ENCODE data around the gene FLRT1.

The FLRT1 gene

DNA sequence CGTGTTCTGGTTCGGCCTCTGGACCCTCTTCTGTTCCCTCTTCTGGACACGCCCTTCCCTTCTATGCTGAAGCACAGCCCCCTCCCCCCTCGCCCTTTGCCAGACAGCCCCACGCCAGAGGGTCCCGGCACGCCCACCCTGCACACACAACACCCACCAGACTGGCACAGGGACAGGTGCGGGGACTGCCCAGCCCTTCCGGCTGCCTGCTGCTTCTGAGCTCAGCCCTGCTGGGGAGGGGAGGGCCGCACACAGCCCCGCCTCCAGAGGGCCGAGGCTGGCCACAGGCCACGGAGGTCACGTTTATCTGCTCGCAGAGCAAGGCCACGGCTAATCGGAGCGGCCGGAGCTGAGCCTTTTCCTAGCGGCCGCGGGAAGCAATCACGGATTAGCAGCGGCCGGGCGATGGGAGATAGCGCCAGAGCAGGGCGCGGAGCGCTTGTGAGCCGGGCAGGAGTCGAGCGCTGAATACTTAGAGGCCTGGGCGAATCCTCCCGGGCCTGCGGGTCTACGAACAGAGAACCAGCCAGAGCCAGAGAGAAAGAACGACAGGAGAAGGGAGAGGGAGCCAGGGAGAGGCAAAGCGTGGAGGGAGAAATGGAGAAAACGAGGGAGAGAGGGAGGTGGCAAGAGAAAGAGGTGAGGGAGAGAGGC lies 28.0 kb upstream of the FLRT1 start:
- DNase-seq, result no peak

DNA sequence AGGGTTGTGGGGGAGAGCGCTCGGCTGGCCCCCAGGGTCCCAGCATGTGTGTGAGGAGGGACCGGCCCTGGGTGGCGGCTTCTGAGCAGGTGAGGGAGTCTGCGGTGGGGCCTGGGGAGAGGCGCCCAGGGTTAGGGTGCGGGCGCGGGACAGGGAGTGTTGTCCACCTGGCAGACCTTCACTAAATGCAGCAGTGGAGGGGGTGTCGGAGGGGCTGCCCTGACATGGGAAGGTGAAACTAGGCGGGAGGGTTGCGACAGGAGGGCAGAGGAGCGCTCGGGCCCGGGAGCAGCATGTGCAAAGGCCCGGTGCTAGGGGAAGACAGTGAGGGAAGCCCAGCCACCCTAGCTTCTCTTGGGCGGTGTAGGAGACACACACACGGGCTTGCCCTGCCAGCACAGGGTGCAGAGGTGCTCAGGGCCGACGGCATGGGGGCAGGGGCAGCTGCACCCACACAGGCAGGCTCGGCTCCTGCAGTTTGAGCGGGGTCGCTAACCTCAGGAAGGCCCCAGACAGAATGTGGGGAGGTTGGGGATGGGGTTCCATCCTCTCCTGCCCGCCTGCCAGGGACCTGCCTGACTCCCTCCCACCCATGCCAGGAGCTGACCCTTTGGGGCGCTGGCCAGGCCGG lies 27.3 kb upstream of the FLRT1 start:
- no peak for DNase-seq

DNA sequence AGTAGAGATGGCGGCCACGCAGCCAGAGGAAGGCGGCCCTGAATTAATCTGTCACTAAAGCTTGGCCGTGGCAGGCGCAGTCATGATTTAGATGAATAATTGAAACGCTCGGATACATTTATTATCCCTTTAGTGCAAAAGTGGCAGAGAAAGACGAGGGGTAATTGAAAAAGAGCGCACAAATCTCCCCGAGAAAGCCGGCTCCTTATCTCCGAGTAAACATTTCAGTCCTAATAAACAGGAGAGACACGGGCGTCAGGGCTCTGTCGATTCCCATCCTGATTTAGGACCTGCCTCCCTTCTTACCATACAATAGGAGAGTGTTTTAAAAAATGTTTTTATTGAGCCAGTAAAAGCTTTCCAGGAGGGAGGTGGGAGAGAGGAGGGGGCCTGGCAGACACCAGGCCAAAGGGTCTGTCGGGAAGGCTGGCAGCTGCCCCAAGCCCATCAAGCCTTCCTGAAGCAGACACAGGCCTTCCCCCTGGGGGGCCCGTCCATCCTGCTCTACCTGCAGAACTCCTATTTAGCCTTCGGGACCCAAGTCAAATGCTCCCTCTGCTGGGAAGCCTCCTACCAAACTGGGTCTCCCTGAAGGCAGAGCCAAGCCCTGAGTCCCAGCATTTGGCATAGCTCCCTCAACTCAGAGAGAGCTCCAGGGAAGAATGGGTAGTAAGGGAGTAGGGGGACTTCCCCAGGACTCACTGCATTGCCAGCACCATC lies 26.7 kb upstream of the FLRT1 start:
- no peak for DNase-seq

DNA sequence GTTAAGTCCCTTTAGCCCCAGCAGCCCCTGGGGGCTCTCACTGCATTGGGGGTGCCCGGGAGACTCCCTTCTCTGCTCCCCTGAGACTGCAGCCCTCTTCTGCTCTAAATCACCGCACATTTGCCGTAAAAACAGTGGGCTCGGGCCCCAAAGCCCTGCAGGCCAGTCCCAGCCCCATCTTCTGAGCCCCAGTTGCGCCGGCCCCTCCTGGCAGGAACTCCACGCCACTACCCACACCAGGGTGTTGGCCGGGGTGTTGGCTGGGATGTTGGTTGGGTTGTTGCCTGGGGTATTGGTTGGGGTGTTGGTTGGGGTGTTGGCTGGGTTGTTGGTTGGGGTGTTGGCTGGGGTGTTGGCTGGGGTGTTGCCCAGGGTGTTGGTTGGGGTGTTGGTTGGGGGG lies 26.0 kb upstream of the FLRT1 start:
- DNase-seq, result no peak

DNA sequence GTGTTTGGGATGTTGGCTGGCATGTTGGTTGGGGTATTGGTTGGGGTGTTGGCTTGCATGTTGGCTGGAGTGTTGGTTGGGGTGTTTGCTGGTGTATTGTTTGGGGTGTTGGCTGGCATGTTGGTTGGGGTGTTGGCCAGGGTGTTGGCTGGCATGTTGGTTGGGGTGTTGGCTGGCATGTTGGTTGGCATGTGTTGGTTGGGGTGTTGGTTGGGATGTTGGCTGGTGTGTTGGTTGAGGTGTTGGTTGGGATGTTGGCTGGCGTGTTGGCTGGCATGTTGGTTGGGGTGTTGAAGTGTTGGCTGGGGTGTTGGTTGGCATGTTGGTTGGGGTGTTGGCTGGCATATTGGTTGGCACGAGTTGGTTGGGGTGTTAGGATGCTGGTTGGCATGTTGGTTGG lies 24.9 kb upstream of the FLRT1 start:
- DNase-seq, result no peak

DNA sequence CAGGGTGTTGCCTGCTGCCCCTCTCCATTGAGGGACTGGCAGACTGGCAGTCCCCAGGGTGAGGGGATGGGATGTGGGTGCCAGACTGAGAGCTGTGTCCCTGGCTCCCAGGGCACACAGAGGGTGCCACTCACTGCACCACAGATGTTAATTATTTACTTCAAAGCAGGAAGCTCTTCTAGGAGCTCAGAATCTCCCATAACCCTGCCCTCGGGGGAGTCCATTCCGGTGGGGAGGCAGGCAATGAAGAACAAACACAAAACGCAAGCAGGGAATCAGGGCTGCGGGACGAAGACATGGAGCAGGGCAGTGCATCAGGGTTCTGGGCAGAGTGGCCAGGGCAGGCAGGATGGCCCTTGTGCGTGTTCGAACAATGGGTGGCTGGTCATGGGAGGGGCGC lies 24.4 kb upstream of the FLRT1 start:
- no peak for DNase-seq

DNA sequence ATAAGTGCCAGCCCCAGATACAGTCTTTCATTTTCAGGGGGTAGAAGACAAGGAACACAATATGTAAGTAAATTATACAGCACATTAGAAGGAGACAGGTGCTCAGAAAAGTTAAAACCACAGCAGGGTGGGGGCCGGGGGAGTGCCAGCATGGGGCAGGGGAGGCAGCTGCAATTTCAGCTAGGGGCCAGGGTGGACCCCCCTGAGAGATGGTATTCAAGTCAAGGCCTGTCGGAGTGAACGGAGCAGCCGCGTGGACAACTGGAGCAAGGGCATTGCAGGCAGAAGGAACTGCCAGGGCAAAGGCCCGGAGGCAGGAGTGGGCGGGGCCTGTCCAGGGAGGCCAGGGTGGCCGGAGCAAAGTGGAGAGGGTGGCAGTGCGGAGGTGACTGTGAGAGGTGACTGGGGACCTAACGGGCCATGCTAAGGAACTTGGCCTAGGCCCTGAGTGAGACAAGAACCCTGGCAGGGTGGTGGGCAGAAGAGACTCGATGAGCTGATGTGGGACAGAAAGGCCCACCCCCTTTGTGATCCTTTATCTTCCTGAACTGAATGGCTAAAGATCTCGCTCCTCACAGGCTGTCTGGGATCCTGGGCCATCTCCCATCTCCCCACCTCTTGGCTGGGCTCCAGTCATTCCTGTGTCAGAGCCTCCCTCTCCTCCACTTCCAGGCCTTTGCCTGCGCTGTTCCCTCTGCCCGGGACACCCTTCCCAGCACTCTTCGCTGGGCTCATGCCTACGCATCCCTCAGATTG lies 22.4 kb upstream of the FLRT1 start:
- no peak for DNase-seq

DNA sequence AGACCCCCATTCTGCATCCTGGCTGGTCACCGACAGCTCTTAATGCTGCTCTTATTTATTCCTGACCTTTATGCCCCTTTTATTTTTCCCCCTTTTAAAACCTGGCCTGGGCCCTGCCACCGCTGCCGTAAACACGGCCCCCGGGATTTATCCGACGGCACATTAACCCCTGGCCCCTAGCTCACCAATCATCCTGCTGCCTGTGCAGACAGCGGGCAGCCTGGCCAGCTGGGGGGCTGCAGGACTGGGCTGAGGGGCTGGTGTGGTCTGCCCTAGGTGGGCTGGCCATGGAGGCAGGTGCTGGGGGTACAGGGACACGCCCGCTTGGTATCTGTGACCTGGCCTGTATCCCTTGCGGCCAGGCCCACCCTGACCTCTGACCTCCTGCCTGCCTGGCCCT lies 21.4 kb upstream of the FLRT1 start:
- DNase-seq, result no peak

DNA sequence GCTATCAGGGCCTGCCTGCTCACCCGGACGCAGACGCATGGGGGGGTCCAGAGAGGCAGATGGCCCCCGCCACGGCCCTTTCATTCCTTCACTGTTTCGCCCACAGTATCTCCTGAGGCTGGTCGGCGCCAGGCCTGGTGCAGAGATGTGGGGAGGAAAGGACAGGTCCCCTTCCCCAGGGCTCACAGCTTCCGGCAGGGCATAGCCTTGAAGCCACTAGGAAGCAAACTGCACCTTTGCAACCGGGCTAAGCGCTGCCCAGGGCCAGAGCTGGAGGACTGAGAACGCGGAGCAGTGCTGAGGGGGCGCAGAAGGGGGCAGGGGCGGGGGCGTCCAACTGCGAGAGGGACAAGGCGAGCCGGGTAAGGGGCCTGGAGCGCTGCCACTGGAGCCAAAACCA lies 20.2 kb upstream of the FLRT1 start:
- no peak for DNase-seq

DNA sequence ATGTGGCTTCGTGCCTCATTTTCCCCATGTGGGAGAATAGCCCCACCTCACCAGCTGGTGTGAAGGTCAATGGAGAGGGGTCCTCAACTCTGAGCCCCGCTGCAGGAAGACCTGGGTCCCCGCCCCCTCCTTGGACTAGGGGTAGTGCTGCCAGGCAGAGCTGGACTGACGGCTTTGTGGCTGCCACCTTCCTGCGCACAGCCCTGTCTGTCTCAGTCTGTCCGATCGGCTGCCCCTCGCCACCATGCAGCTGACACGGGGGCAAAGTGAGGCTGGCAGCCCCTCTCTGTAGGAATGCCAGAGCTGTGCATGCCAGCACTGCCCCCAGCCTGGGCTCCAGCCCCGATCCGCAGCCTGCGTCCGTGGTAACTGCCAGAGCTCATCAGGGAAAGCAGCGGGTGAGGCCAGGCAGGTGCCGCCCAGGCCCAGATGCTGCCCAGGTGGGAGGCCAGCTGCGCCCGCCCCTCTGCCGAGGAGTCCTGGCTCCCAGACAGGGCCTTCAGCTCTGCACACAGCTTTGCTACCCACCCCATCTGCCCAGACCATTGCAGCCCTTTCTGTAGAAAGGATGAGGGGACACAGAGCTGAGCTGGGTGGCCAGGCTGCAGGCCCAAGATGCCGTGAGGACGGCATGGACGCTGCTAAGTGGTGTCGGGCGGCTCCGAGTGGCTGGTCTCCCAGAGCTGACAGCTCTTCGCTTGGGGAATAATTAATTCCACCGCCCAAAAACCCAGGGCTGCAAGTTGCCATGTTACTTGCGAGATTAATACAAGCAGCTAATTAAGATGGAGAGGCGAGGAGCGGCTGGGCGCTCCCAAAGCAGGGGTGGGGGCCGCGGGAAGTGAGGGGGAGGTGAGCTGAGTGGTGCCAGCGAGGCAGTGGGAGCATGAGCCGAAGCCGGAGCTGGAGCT lies 19.5 kb upstream of the FLRT1 start:
- DNase-seq, result no peak

DNA sequence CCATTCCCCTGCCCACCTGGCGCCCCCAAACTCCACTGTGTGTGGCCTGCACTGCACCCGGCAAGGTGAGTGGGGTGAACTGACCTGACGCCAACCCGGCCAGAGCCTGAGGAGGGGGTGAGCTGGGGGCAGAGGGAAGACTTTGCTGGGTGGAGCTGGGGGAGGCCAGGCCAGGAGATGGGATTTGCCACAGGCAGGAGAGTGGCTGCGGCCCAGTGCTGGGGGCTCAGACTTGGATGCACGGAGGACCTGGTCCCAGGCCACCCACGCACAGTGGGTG lies 17.8 kb upstream of the FLRT1 start:
- DNase-seq, result no peak

DNA sequence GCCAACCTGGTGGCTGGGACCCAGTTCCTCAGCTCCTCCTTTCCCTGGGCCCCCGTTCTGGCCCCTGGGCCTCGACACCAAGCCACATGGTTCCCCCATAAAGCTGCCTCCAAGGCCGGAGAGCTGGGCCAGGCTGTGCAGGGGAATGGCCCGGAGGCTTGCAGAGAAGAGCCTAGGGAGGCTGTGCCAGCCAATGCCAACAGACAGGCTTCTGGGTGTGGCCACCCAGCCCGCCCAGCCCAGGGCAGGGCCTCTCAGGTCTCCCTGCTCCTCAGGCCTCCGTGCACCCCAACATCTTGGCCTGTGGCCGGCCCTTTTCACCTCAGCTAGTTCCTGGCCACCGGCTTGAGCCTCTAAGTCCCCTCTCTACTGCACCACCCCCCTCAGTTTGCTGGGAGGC lies 17.4 kb upstream of the FLRT1 start:
- no peak for DNase-seq

DNA sequence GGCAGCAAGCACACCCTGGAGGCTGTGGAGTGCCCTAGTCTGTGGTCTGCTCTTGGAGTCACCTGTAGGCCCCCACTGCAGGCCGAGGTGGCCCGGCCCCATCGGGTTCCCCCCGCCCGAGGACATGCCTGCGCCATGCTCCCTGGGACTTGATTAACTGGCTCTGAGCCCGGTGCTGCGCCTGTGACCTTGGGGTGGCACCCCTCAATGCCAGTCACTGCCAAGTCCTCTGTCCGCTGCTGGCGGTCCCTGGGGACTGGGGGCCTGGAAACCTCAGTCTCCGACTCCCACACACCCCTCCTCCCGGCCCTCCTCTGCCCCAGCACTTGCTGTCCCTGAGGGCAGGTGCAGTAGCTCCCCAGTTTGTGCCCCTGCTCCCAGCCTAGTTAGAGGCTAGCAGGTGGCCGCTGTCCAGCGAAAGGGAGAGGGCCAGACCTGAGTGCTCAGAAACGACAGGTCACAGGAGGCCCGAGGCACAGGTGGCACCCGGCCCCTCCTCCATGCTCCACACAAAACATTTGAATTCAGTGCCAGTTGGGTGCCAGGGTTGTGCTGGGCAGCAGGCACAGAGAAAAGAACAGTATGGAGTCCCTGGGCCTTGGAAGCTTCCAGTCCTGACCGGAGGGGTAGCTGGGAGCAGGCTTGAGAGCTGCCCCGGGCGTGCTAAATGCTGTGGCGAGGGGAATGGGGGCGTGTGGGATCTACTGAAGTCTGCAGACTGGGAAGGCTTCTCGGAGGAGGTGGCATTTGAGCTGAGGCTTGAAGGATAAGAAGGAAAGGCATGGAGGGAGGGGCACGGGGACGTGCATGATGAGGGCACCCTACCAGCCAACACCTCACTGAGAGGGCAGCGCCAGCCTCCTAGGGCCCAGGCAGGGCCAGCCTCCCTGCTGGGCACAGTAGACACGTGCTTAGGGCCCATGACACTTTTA lies 16.4 kb upstream of the FLRT1 start:
- DNase-seq, result no peak

DNA sequence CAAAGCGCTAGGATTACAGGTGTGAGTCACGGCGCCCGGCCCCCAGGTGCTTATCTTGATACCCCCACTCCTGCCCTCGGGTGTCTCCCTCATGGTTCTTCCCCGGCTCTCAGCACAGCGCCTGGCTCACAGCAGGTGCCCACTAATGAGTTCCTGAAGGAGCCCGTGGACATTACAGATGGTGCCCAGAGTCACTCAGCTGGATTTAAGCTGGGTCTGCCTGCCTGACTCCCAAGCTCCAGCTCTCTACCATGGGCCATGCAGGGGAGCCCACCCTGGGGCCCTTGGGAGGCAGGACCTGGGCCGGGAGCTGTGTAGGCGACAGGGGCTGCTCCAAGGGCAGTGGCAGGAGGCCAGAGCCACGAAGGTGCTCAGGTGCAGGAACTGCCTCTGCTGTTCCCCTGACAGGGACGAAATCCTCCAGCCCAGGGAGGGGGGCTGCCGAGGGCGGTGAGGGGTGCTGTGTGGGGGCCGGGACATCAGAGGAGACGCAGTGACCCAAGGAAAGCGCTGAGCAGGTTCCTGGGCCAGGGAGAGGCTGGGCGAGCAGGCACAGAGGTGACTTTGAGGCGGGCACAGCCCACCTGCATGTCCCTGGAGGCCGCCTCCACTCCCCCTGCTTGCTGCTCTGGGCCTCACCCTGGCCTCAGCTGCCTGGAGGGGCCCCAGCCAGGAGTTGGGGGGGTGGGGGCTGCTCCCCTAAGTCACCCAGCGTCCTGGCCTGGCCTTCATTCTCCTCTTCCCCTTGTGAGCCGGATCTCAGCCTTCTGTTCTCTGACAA lies 14.6 kb upstream of the FLRT1 start:
- DNase-seq, result no peak

DNA sequence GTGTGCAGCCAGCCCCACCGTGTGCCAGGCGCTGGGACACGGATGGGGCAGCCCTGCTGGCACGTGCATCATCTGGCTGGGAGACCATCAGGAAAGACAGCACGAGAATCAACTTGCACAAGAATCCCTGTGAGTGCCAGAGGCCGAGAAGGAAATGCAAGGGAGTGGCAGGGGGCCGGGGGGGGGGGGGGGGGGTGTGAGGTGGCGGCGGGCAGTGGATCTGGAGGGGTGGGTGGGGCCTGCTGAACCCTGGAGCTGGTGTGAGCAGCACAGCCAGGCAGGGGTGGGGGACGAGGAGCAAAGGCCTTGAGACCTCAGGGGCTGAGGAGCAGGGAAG lies 14.0 kb upstream of the FLRT1 start:
- DNase-seq, result no peak

DNA sequence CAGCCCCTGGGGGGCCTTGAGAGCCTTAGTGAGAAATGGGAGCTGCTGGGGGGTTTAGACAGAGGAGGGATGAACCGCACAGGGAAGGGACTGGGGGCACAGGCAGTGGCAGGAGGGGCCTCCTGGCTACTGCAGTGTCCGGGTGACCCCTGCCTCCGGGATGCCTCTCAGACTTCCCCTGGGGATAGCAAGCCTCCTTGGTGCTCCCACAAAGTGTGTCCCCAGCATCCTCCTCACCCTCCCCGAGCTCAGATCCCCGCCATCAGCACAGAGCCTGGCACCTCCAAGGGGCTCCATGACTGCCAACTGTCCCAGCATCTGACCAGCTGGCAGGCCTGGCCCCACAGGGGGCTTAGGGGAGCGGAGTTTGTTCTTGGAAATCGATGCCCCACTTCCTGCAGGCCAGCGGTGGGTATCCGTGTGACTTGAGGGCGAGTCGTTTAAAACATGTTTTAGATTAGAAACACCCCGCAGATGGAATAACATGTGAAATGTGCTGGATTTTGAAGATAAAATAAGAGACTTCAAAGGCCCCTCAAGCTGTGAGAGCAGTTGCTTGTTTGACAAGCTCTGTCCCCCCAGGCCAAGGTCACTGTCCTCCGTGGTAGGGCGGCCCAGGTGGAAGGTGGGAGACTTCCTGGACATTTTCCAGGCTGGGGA lies 13.5 kb upstream of the FLRT1 start:
- DNase-seq, result no peak

DNA sequence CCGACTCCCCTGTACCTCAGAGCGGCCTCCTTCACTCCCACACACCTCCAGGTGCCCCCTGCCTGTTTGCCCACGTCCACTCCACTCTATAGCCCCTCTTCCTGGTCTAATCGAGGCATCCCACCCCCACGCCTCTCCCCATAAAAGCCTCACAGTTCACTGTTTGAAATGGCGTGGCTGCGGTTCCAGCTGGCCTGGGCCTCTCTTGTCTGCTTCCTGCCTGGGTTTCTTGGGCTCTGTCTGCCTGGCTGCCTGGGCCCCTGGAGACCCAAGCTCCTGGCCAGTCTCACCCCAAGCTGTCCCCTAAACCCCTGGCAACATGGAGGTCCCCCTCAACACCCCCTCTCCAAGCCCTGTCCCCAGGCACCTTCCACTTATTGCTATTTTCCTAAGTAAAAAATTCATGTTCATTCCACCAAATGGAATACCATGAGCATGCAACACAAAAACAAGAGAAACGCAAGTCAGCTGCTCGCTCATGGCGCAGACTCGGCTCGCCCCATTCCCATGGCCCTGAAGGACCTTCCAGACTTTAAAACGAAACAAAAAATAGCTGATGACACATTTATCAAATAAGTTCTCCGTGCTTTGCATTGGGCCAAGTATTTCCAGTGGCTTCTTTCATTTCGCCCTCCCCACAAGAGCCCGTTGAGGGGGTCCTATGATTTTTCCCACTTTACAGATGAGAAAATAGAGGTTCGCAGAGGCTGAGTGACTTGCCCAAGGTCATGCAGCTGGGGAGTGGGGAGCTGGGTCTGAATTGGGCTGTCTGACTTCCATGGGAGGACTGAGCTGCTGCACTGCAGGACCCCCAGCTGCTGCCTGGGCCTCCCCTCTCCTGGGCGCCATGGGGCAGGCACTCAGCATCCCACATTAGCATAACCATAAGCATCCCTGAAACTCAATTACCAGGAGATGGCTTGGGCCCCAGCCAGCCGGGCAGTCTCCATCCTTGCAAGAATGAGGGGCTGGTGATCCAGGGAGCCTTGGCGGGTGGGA lies 11.7 kb upstream of the FLRT1 start:
- DNase-seq, result no peak

DNA sequence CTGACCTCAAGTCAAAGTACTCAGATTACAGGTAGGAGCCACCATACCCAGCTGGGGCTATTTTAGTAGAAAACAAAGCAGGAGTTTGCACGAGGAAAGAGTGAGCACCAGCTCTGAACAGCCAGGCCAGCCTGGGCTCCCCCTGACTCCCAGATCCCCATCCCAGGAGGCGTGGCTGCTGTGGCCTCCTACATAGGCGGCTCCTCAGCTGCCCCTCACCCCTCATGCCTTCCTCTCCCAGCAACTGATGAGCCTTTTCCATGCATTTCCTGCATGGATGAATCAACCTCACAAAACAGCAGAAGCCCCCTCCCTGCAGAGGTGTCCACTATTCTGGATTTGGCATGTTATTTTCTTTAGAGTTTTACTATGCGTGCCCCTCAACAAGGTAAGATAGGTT lies 10.5 kb upstream of the FLRT1 start:
- no peak for DNase-seq

DNA sequence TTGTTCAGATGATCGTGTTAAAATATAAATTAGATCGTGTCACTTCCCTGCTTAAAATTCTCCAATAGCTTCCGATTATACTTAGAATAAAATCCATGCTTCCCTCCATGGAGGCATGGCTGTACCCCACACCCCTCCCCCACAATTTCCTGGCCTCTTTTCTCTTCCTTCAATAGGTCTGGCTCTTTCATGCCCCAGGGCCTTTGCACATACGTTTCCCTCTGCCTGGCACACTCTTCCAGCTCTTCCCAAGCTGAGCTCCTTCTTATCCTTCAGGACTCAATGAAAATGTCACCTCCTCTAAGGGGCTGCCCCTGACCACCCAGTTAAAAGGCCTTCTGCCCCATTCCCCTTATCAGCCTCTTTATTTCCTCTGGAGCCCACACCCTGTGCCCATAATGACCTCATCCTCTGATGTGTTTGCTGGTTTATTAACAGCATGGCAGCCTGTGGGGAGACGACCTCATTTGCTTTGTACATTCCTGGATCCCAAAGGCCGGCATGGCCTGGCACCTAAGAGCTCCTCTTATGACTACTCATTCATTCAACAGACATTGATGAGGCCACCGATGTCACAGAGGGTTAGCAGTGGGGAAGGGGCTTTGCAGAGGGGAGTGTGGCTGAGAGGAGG lies 9.0 kb upstream of the FLRT1 start:
- no peak for DNase-seq
